Ascending aorta (tissue), 2 donors: Measurements from ENCODE around the gene SPDYE6. TPM values are rescaled to one million over a fixed set of nuclear protein-coding genes. Genes with fewer than 3 reads are reported as not detected.

ENCODE experiments used
- DNase-seq, 2 donors: peaks; one replicate each; pipeline ENCODE4 v3.0.0-alpha.2; 2019; ENCODE audit warnings: low spot score in 2 of 2
- H3K27ac ChIP-seq, 2 donors: fragments of 200-600 bp; sonication (generic); one replicate each; pipeline ENCODE4 v1.5.1; 2016 to 2017; ENCODE audit warnings: mild to moderate bottlenecking in 1 of 2
- H3K27me3 ChIP-seq: fragments of 200-600 bp; sonication (generic); one replicate; pipeline ENCODE4 v1.5.1; 2017
- H3K36me3 ChIP-seq, 2 donors: fragments of 200-600 bp; sonication (generic); one replicate each; pipeline ENCODE4 v1.5.1; 2016
- H3K4me1 ChIP-seq, 2 donors: fragments of 200-600 bp; sonication (generic); one replicate each; pipeline ENCODE4 v1.5.1; 2016 to 2017; ENCODE audit warnings: mild to moderate bottlenecking in 1 of 2
- H3K4me3 ChIP-seq, 2 donors: fragments of 200-600 bp; sonication (generic); one replicate each; pipeline ENCODE4 v1.5.1; 2016 to 2017; ENCODE audit warnings: mild to moderate bottlenecking in 1 of 2
- H3K9me3 ChIP-seq, 2 donors: fragments of 200-600 bp; sonication (generic); one replicate each; pipeline ENCODE4 v1.5.1; 2016
- intact Hi-C: fragments of 100-400 bp; cut with DNase I; formaldehyde crosslinking; loops from one replicate; pipeline ENCODE4 v1.15.1; 2023
- total RNA-seq: library from RNA; depleted of rRNA; stranded (reverse); fragments of >200 nt; gene quantifications from one replicate; pipeline ENCODE4 v1.1.0, GENCODE V29; 2016
- TF ChIP-seq, protein P1 (sequence below), 3 experiments: fragments of 200-600 bp in 2 of 3; fragments of 450-650 bp in 1 of 3; sonication (generic) in 2 of 3; IDR thresholded peaks; one replicate each; pipeline ENCODE4 v1.5.1; 2016 to 2019; ENCODE audit warnings: antibody characterized with exemption in 3 of 3, mild to moderate bottlenecking in 1 of 3, moderate library complexity in 1 of 3

Gene SPDYE6
- total RNA-seq, 1 donor from 2014 or later: not detected

DNA sequence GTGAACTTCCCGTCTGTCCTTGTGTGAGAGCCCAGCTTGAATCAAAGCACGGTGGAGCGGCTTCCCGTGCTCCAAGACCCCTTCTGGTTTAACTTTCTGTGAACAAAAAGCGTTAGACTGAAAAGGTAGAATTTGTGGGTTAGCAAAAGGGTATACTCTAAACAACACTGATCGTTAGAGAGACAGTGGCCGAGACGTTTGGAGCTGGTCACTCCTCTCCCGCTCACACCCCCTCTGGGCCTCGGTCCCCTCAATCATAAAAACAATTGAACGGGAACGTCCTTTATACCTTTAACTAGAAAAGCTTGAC is 40.4 kb upstream of the SPDYE6 start:
- H3K27me3 ChIP-seq: no peaks in the 10 kb centered on the region
- H3K4me1 ChIP-seq: peaks cover 5 to 6% of the 10 kb centered on the region in 2 donors
- DNase-seq: no peak
- intact Hi-C loops: loop anchor here (5.0 kb wide), 1 partner anchor 36 kb away; the partner anchor contains the start of gene ORAI2
- peaks cover 17 to 24% of the 10 kb centered on the region in 2 donors for H3K36me3 ChIP-seq
- H3K27ac ChIP-seq: peak overlapping the region; percentile 60 to 71
- TF ChIP-seq, protein P1, sequence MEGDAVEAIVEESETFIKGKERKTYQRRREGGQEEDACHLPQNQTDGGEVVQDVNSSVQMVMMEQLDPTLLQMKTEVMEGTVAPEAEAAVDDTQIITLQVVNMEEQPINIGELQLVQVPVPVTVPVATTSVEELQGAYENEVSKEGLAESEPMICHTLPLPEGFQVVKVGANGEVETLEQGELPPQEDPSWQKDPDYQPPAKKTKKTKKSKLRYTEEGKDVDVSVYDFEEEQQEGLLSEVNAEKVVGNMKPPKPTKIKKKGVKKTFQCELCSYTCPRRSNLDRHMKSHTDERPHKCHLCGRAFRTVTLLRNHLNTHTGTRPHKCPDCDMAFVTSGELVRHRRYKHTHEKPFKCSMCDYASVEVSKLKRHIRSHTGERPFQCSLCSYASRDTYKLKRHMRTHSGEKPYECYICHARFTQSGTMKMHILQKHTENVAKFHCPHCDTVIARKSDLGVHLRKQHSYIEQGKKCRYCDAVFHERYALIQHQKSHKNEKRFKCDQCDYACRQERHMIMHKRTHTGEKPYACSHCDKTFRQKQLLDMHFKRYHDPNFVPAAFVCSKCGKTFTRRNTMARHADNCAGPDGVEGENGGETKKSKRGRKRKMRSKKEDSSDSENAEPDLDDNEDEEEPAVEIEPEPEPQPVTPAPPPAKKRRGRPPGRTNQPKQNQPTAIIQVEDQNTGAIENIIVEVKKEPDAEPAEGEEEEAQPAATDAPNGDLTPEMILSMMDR (IDR thresholded peaks at IDR 0.05): no peak
- no peaks in the 10 kb centered on the region for H3K9me3 ChIP-seq
- peak overlapping the region; percentile 61 to 85 for H3K4me3 ChIP-seq

DNA sequence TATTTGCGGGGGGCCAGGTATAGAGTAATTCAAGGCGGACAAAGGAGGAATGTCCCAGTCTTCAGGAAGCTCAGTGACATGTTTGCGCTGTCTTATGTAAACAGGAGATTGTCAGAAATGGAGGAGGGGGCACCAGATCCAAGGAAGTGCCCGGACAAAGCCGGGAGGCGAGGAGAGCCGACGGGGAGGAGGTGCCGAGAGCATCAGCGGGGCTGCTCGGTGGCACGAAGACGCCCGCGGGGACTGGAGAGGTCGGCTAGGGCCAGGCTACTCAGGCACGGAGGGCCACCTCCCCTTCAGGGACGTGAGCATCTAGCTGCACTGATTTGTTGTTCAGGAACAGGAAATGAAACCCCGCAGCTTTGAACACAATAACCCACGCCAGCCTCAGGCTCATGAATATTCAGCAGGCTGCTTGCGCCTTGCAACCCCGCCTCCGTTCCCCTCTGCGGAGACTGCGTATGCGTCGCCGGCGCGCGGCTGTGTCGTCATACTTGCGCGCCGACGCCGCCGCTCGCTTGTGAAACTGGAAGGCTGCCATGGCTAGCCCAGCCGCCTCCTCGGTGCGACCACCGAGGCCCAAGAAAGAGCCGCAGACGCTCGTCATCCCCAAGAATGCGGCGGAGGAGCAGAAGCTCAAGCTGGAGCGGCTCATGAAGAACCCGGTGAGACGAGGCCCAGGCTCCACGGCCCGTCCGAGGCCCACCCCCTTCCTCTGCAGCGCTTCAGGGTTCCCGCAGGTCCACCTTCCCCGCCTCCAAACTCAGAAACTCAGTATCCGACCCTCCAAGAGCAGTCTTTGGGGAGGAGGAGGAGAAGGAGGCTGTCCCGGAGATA is 39.8 kb upstream of the SPDYE6 start, which contains the start of gene PRKRIP1:
Gene PRKRIP1, plus strand, starts transcription at position 491 of the 837 bp plus-strand sequence. Its CDS starts 49 bp downstream, at position 540.
- Histone ChIP-seq H3K36me3 (peaks cover 17 to 19% of the 10 kb centered on the region in 2 donors), H3K9me3 (no peaks in the 10 kb centered on the region), H3K4me1 (peaks cover 5 to 6% of the 10 kb centered on the region in 2 donors), H3K27me3 (no peaks in the 10 kb centered on the region), H3K27ac (peak within 1 kb of the TSS; percentile 60 to 71), H3K4me3 (peak within 1 kb of the TSS; percentile 61 to 85)
- intact Hi-C loops: loop anchor here (5.0 kb wide), 1 partner anchor 36 kb away; the partner anchor contains the start of gene ORAI2
- TF ChIP-seq, protein P1 (IDR thresholded peaks at IDR 0.05): no peak
- peak; percentile 59 to 93 for DNase-seq

DNA sequence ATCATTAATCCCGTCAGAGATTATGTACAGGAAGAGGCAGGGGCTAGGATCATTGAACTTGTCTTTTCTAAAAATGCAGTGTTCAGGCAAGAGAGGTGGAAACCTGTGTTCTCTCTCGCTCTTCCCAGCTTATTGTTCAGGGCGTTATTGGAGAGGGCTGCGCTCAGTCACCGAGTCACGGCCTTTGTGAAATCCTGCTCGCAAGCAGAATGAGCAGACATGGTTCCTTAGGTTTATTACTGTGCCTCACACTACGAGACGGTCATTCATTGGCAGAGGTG is 39.3 kb upstream of the SPDYE6 start:
- H3K36me3 ChIP-seq: peaks cover 12 to 13% of the 10 kb centered on the region in 2 donors
- no peaks in the 10 kb centered on the region for H3K9me3 ChIP-seq
- TF ChIP-seq, protein P1 (IDR thresholded peaks at IDR 0.05): no peak
- H3K4me1 ChIP-seq: peaks cover 5 to 6% of the 10 kb centered on the region in 2 donors
- peak overlapping the region; percentile 61 to 85 for H3K4me3 ChIP-seq
- no peak for DNase-seq
- H3K27ac ChIP-seq: peak overlapping the region; percentile 60 to 71
- intact Hi-C loops: loop anchor here (5.0 kb wide), 1 partner anchor 37 kb away; the partner anchor contains the start of gene ORAI2
- H3K27me3 ChIP-seq: no peaks in the 10 kb centered on the region

DNA sequence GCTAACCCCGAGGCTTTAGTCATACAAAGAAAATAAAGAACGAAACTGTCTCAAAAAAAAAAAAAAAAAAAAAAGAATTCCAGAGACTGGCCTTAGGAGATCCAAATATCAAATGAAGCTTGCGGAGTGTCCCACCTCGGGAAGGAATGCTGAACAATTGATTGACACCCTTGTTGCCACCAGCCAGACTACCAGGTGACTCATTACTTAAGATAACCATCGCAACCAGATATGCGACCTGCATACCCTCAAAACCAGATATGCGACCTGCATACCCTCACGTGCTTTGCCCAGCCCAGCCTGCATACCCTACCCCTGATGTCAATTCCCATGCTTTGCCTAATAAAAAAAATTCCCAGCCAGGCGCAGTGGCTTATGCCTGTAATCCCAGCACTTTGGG is 37.2 kb upstream of the SPDYE6 start:
- no peak for DNase-seq
- Histone ChIP-seq H3K27ac (no peak overlapping the region), H3K4me1 (peaks cover 5 to 6% of the 10 kb centered on the region in 2 donors), H3K27me3 (no peaks in the 10 kb centered on the region), H3K4me3 (no peak overlapping the region), H3K9me3 (no peaks in the 10 kb centered on the region), H3K36me3 (no peaks in the 10 kb centered on the region)
- intact Hi-C loops: loop anchor here (5.0 kb wide), 1 partner anchor 851 kb away; no protein-coding TSS in a partner anchor
- TF ChIP-seq, protein P1 (IDR thresholded peaks at IDR 0.05): no peak

DNA sequence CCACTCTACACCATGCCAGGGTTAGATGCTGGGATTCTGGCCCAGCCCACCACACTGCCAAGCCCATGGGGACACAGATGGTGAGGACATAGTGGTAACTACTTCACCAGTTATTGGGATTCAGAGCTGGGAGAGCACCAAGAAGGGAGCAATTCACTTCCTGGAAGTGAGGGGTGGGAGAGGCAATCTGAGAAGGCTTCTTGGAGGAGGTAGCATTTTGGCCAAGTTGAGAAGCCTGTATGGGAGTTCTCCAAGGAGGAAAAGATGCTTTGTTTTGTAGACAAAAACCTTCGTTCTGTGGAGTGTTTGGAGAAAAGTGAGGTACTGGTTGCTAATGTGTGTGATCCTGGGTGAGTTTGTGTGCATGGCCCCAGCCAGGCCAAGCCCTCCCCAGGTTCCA is 36.1 kb upstream of the SPDYE6 start:
- intact Hi-C loops: loop anchor here (5.0 kb wide), 1 partner anchor 850 kb away; no protein-coding TSS in a partner anchor
- H3K27ac ChIP-seq: no peak overlapping the region
- H3K4me1 ChIP-seq: peaks cover 4 to 5% of the 10 kb centered on the region in 2 donors
- no peak overlapping the region for H3K4me3 ChIP-seq
- H3K36me3 ChIP-seq: no peaks in the 10 kb centered on the region
- no peaks in the 10 kb centered on the region for H3K27me3 ChIP-seq
- no peaks in the 10 kb centered on the region for H3K9me3 ChIP-seq
- TF ChIP-seq, protein P1 (IDR thresholded peaks at IDR 0.05): no peak
- DNase-seq: no peak
